HT1080 (cell line): ENCODE measurements around the gene CROT. TPM values are rescaled to one million over a fixed set of nuclear protein-coding genes. Genes with fewer than 3 reads are reported as not detected.

Source experiments
- DNase-seq: peaks from one replicate; pipeline ENCODE4 v3.0.0-alpha.2; 2015; ENCODE audit warnings: low read depth
- small RNA-seq: library from RNA; depleted of rRNA; stranded (forward); fragments of <200 nt; gene quantifications from one replicate; pipeline ENCODE3, GENCODE V24; 2014
- total RNA-seq: library from RNA; depleted of rRNA; stranded (reverse); fragments of >200 nt; shearing (Covaris generic); gene quantifications from 2 replicates; pipeline ENCODE4 v1.2.3, GENCODE V29; 2014; rRNA removed

The CROT gene
- total RNA-seq, 1 experiment from 2014 or later: 4.8 TPM

DNA sequence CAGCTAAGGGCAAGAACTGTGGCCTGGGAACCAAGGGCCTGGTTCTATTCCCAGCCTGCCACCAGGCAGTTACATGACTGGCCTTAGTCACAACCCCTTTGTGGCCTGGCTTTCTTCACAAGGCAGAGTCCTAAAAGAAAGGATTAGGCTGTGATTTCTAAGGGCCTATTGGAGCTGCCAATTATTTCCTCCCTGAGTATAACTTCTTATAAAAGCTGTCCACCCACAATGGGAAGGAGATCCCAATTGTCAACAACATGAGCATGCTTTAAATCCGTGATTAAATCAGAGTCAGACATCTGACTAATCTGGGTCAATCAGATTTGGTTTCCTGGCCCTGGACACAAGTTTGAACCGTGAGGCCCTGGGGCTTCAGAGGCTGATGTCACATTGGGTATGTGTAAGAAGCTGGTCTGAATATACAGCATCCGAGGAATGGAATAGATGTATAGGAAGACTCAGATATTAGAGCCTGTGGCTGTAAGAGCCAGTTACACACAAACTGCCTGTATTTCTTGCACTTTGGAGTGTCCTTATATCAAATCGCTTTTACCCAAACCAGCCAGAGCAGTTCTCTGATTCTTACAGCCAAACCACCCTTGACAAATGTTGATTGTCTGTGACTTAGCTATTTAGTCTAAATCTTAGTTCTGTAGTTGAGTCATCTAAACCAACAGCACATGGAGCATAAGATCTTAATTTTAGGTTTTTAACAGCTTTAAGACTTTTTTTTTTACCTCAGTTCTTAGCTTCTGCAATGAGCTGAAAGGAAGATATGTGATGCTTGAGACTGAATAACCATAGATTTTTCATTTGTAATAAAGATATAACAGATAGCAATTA, 68.7 kb downstream of the CROT start:
- peak; percentile 21 for DNase-seq

DNA sequence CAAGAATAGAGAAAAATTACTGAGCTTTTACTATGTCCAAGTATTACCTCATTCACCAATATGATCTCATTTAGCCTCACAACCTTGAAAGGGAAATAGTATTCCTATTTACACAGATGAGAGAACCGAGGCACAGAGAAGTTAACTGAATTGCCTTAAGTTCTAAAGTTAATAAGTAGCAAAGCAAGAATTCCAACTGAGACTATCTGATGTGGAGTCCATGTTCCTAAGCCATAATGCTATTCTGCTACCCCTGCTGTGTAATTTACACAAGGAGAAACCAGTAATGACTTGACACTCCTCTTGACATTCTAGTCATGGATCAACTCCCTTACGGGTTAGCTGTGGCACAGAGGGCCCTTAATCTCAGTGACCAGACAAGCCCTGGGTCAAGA, 69.3 kb downstream of the CROT start:
- no peak for DNase-seq

DNA sequence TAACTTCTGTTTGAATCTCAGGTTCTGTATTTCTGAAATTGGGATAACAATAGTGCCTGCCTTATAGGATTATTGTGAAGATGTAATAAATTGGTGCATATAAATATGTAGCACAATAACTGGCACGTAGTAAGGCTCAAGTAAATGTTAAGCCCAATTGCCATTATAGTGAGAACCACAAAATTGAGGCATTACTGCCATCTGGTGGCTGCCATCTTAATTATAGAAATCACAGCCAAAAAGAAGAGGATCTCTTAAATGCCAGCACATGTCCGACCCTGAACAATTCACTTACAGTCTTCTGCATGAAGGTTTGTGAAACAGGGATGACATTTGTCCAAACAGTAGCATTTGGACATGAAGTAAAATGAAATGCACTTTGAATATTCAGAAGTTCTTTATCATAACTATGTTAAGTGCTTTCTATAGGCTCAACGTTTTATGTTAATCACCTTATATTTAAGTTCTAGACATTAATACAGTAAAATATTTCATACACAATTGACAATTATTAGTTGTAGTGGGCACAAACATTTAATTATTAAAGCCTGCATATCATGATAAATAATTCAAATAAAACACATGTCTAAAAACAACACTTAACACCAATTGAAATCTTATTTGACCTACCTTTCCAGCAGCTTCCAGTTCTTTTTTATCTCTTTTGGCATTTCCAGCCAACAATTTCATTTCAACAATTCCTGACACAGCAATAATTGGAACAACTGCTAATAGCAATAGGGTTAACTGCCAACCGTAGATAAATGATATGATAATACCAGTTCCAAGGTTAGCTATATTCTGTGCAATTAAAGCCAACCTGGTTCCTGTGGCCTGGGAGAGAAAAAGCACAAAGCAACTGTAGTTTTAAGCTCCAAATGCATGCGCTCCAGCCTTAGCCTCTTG, 71.5 kb downstream of the CROT start:
- DNase-seq: peak; percentile 58

DNA sequence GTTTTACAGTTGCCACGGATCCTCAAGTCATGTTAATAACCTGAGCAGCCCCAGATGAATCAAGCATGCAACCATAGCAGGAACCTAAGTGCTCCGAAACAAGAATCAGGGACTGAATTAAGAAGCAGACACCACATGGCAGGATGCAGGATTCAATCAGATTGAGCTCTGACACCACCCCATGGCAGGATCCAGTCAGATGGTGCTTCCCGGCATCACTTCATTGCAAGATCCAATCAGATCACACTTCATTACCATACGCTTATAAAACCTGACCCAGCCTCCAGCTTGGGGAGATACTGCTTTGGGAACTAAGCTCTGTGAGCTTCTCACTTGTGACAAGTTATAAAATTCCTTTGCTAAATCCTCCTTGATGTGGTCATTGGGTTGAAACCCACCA, 74.7 kb downstream of the CROT start:
- peak; percentile 4 for DNase-seq

DNA sequence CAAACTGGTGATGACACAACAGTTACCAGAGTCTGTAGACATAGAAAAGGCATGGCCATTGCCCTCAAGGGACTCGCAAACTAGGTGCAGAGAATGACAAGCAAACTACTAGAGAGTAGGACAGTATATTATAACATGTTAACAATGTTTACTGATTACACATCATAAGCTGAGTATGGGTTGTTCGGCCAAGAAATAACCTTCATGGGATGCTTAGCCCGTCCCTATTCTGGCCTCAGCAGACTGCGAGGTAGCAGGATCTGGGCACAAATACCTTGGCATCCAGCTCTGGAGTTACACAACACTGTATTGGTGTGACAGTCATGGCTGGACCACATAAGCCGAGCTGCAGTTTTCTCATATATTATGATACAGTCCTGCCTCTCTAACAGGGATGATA, 78.6 kb downstream of the CROT start:
- no peak for DNase-seq

DNA sequence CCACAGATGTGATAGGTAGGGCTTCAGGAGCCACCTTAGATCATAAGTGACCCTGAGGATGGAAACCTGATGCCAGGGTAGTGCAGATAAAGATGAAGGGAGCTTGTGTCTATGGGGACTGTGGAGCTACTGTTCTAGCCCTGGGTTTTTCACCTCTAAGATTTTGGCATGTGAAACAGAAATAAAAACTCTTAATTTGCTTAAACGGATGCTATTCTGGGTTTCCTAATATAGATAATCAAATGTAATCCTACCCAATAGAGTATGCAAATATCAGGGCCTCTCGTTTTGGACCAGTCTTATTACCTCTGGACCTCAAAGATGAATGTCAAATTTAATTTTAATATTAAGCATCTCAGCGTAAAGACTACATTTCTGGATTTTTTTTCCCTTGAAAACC, 80.7 kb downstream of the CROT start:
- no peak for DNase-seq

DNA sequence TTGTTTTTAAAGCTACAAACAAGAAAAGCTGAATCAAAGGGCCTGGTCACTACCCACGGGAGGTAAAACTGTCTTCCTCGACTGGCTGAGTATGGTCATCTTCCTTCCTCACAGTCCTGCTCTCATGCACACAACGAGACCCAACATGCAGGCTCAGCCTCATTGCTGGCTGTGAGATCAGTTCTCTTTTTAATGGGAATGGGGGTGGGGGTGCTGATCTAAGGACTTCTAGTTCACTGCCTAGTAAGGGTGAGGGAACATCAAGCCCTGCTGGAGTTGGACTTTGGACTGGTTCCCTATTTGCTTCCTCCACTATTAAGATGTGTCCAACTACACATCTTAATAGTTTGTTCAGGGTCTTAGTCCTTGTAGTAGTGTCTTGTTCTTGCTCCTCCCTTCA, 81.8 kb downstream of the CROT start:
- DNase-seq: no peak

DNA sequence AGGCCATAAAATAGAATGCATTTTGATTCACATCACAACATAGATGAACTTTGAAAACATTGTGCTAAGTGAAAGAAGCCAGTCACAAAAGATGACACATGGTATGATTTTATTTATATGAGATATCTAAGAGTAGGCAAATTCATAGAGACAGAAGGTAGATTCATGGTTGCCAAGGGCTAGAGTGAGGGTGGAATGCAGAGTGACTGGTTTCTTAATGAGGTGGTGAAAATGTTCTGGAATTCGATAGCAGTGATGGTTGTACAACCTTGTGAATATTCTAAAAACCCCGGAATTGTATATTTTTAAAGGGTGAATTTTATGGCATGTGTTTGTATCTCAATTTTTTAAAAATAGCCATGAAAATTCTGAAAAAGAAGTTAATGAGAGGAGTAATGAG, 87.1 kb downstream of the CROT start:
- DNase-seq: no peak

DNA sequence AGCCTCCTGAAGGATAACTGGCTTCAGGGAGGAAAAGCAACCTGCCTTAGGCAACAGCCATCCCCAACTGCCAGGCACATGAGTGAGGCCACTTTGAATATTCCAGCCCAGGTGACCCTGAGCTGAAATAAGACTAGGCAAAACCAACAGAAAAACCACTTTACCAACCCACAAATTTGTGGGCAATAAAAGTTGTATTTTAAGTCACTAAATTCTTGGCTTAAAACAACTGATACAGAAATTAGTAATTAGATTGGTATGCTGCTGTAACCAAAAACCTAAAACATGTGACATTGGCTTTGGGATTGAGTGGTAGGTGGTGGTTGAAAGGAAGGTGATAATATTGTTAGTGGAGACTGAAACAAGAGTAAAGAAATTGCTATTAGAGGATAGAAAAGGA, 90.1 kb downstream of the CROT start:
- DNase-seq: peak; percentile 54

DNA sequence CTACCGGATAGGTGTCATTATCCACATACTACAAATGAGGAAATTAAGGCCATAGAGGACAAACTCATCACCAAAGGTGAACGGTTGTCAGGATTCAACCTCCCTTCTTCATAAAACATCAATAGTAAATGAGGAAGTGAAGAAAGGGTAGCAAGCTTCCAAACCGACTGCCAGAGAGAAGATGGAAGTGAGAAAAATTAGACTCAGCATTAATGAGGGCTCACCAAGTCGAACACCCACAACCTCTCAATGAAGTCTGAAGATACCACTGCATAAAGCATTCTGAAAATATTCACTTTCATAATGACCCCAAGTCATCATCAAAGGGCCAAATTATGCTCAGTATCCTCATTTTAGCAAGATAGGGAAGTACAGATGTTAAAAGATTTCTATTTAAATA, 100.4 kb downstream of the CROT start:
- DNase-seq: no peak

DNA sequence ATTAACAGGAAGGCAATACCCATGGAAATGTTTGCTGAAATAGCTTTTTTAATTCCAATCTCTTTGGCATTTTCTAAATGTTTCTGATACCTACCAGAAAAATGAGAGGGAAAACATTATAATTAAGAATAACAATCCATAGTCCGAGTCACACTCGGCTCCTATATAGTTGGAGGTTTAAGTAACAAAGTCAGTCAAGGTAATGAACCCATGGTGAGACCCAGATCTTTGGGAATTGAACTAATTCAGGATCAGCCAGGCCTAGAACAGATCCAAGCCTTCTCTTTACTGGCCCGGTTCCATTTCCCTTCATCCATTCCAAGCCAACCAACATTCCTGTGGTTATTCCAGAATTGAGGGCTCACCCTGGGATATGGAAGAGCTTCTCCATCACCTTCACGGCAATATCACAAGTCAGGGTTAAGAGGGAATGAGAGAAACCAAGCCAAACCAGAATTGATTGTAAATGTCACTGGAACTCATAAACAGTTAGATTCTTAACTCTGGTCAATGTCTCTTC, 101.7 kb downstream of the CROT start:
- DNase-seq: peak; percentile 7

DNA sequence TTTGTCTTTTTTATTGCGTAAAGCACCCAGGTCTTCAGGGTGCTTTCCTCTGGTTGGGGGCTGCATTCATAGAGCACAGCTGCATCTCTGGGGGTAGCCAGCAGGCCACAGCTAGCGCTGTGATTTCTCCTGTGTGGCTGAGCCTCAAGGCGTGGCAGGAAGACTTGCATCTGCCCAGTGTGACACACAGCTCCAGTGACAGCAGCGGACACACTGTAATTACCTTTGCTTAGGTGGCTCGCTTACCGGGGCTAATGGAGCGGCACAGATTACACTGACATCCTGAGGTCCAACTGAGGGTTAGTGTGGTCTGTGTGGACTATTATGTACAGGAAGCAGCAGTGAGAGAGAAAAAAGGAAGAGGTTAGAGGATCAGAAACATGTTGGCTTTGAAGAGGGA, 102.9 kb downstream of the CROT start:
- no peak for DNase-seq

Small RNA genes lying within 50 kb of the gene (small RNA-seq; reads per million reads assigned to genes)
- gene RF02195: not detected
- gene RF02196: not detected

Other genes with a start within 250 kb of the CROT start
- 28.8 and 36.5 TPM in 2 replicates for gene DMTF1, start 193.2 kb upstream of the CROT start, total RNA-seq
- 33.0 and 34.4 TPM in 2 replicates for gene TMEM243, start 125.9 kb upstream of the CROT start, total RNA-seq
- gene ABCB4, start 130.0 kb downstream of the CROT start, total RNA-seq: 0.42 and 1.1 TPM in 2 replicates